GM19397 (cell line): ENCODE measurements around the gene CEBPA.
A peak's percentile ranks its signal among the peaks of the same experiment; 100 is the strongest.

Experiments
- ATAC-seq: cut with Tn5 transposase; IDR thresholded peaks from one replicate; pipeline ENCODE4 v1.9.1; 2021; ENCODE audit warnings: mild to moderate bottlenecking, moderate library complexity; ENCODE audit not compliant: unreplicated experiment

CEBPA gene

DNA sequence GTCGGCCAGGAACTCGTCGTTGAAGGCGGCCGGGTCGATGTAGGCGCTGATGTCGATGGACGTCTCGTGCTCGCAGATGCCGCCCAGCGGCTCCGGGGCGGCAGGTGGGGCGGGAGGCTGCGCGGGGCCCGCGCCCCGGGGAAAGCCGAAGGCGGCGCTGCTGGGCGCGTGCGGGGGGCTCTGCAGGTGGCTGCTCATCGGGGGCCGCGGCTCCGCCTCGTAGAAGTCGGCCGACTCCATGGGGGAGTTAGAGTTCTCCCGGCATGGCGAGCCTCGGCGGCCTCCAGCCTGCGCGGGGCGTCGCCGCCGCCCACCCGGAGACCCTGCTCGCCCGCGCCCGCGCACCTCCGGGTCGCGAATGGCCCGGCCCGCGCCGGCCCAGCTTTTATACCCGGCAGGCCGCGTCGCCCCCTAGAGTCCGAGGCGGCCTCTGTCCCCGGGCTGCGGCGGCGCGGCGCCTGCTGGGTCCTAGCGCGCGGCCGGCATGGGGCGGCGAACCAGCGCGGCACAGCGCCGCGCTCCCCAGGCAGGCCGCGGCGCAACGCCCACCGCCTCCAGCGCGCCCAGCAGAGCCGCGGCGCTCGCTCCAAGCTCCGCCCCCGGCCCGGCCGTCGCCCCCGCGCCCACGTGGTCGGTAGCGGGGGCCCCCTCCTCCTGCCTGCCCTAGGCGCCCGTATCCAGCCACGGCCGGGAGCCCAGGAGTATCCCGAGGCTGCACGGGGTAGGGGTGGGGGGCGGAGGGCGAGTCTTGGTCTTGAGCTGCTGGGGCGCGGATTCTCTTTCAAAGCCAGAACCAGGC lies at the start of gene CEBPA:
TSS of gene CEBPA (minus strand) at position 360 of the 799 bp plus-strand sequence. CDS start at position 240, 120 bp downstream.
- ATAC-seq: peak; percentile 88

DNA sequence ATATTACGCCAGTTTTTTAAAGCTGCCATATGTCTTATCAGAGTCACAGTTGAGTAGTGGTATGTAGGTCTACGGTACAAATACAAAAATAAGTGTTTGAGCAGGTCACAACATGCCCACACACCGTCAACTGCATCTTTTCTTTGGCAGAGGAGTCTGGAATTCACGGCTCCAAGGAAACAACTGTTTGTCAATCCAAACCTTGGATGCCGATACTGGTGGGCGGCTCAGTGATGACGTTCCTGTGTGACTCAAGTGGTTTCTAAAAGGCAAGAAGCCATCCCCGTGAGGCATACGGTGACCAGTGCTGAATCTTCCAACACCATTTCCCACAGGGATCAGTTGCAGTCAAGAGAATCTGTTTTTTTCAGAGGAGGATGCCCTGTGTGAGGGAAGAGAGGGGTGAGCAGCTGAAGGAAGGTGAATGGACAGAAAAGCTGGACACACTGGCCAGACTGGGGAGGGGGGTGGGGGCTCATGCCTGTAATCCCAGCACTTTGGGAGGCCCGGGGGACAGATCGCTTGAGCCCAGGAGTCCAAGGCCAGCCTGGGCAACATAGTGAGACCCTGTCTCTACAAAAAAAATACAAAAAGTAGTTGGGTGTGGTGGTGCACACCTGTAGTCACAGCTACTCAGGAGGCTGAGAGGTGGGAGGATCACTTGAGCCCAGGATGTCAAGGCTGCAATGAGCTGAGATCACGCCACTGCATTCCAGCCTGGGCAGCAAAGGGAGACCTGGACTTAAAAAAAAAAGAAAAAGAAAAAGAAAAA lies 48.4 kb upstream of the CEBPA start:
- no peak for ATAC-seq

GRCh38 chr19:33349319-33350289 lies 47.3 kb upstream of the CEBPA start:
- no peak for ATAC-seq

GRCh38 chr19:33348301-33349010 lies 46.1 kb upstream of the CEBPA start:
- no peak for ATAC-seq

GRCh38 chr19:33347300-33347699 lies 45.0 kb upstream of the CEBPA start:
- no peak for ATAC-seq

- ATAC-seq: no peak
These were observed 44.3 kb upstream of the CEBPA start for GRCh38 chr19:33346665-33347064.

DNA sequence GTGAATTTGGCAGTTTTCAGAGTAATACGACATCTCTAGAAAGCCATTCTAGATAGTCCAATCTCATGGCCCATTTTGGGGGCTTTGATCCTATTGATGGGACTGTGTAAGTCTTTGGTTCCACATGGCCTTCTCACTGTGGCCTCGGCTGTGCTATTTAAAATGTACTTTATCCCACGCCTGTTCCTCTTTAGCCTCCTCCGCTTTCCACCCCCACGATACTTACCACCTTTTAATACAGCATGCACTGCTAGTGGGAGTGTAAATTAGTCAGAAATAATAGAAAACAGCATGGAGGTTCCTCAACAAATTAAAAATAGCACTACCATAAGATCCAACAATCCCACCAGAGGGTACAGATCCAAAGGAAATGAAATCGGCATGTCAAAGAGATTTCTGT lies 42.8 kb upstream of the CEBPA start:
- no peak for ATAC-seq

GRCh38 chr19:33344573-33344925 lies 42.2 kb upstream of the CEBPA start:
- no peak for ATAC-seq

- ATAC-seq: no peak
These were observed 41.7 kb upstream of the CEBPA start for GRCh38 chr19:33343859-33344572.

- ATAC-seq: no peak
These were observed 41.0 kb upstream of the CEBPA start for GRCh38 chr19:33343301-33343700.

DNA sequence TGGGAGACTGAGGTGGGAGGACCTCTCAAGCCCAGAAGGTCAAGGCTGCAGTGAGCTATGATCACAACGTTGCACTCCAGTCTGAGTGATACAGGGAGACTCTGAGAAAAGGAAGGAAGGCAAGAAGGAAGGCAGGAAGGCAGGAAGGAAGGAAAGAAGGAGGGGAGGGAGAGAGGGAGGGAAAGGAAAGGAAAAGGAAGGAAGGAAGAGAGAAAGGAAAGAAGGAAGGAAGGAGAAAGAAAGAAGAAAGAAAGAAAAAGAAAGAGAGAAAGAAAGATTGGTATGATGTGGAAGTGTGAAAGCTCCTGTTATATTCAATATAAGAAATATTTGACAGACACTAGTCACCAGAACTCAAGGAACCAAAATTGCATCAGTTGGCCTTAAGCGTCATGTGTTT lies 38.7 kb upstream of the CEBPA start:
- ATAC-seq: no peak

DNA sequence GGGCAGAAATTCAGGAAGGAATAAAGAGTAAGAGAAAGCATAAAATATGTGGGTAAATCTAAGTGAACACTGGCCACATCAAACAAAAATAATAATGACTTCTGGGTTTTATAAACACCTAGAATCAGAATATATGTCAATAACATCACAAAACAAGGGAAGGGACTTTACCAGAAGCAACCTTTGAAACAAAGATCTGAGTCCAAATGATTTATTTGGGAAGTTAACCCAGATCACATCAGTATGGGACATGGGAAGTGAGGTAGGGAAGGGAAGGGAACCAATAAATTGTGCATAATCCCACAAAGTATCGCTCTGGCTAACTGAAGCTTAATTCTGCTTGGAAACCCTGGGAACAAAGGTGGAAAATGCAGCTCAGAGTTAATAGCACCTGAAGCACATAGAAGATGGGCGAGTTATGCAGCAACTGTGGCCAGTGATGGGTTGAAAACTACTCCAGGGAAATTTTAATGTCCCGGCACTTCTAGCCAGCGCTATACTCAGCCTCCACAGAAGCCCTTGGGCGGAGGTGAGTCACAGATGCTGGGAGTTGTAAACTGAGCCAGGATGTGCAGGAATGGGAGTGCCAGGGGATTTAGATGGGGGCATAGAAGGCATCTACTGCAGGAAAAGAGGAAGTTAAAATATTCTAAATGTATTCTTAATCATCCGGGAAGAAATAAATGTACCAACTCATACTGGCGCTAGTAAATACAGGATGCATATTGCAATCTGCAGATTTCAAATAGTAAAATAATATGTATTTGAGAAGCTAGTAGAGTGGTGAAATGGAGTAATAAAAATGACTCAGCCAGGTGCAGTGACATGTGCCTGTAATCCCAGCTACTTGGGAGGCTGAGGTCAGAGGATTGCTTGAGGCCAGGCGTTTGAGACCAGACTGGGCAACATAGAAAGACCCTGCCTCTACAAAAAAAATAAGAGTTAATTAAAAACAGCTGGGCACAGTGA lies 37.0 kb upstream of the CEBPA start:
- ATAC-seq: no peak

- no peak for ATAC-seq
These were observed 33.1 kb upstream of the CEBPA start for GRCh38 chr19:33335446-33335845.

GRCh38 chr19:33334271-33334670 lies 31.9 kb upstream of the CEBPA start:
- no peak for ATAC-seq

DNA sequence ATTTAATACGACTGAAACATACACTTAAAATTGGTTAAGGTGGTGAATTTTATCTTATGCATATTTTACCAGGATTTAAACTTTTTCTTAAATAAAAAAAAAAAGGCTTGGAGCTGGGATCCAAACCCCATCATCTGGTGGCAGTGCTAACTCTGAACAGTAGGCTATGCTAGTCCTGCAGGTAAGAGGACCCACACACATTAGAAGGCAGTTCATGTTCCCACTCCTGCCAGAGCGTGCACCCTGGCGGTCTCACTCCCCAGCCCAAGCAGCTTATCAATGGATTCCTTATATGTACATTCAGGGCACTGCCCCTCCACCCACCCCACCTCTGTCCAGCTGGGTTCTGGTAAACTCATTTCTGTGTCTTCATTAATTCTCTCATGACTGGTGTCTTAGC lies 31.3 kb upstream of the CEBPA start:
- no peak for ATAC-seq

DNA sequence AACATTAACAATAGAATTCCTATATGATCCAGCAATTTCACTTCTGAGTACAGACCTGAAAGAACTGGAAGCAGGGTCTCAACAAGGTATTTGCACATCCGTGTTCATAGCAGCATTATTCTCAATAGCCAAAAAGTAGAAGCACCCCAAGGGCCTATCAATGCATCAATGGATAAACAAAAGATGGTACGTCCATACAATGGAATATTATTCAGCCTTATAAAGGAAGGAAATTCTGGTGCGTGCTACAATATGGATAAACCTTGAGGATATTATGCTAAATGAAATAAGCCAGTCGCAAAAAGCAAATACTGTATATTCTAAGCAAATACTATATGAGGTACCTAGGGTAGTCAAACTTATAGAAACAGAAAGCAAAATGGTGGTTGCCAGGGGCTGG lies 30.8 kb upstream of the CEBPA start:
- no peak for ATAC-seq

- no peak for ATAC-seq
These were observed 29.9 kb upstream of the CEBPA start for GRCh38 chr19:33332248-33332647.

DNA sequence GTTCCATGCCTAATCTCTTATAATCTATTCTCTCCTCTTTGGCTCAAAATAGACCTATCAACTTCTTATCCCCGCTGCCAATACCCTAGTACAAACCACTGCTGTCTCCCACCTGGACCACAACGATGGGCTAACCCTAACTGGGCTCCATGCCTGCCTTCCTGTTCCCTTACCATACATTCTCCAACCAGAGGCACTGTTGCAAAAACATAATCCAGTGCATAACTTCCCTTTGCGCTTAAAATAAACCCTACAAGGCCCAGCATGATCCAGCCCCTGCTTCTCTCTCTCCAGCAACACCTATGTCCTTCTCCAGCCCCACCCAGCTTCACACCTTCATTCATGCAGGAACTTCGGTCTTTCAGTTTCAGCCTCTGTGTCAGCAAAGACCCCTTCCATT lies 27.4 kb upstream of the CEBPA start:
- no peak for ATAC-seq

DNA sequence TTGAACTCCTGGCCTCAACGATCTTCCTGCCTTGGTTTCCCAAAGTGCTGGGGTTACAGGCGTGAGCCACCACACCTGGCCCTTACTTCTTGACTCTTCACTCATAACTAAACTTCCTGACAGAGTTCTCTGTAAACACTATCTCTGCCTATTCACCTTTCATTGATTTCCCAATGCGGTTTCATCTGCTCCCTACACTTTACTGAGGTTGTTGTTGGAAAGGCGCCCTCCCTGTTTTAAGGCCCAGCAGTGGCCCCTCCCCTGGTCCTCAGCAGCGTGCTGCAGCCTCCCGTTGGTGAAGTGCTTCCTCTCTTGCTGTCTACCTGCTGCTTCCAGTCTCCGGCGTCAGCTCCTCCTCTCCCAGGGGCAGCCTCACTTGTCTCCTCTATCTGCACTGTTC lies 26.7 kb upstream of the CEBPA start:
- ATAC-seq: no peak
